Measurements from ENCODE around the gene PTGES2. TPM values are rescaled to one million over a fixed set of nuclear protein-coding genes. Genes with fewer than 3 reads are reported as not detected.

The PTGES2 gene
- total and polyA plus RNA-seq, 2 experiments from 2014 or later: 59.7 to 124 TPM

GRCh38 chr9:128164307-128164885, 36.9 kb upstream of the PTGES2 start:
- Histone ChIP-seq H3K27ac (ENCODE audit: low read depth) (no peak overlapping the region), H3K4me1 (ENCODE audit: insufficient read depth) (peaks cover 4% of the 10 kb centered on the region; the same call in 1 of the 2 replicates), H3K27me3 (ENCODE audit: insufficient read depth) (no peaks in the 10 kb centered on the region), H3K4me2 (no peak overlapping the region), H3F3A (replicated peaks; ENCODE audit: low read depth) (peaks cover 2% of the 10 kb centered on the region; the same call in 1 of the 2 replicates), H3K79me2 (replicated peaks; ENCODE audit: insufficient read depth) (no peaks in the 10 kb centered on the region), H4K20me1 (replicated peaks; ENCODE audit: insufficient read depth) (0 out of 2 replicates have a peak, but pooled peaks cover 5% of the 10 kb centered on the region), H3K4me3 (no peak overlapping the region), H3K36me3 (ENCODE audit: insufficient read depth) (0 out of 2 replicates have a peak, but pooled peaks cover 3% of the 10 kb centered on the region), H3K9me2 (ENCODE audit: insufficient read depth) (no peaks in the 10 kb centered on the region), H2AFZ (no peak overlapping the region)
- Mint-ChIP-seq H3K27me3 (ENCODE audit: insufficient read depth, low read depth, poor library complexity) (peaks cover 6% of the 10 kb centered on the region), H3K27ac (no peak overlapping the region), H3K4me3 (no peak overlapping the region), H3K4me1 (peaks cover 4% of the 10 kb centered on the region), H3K36me3 (ENCODE audit: low read depth) (peaks cover 40% of the 10 kb centered on the region), H3K9me3 (no peaks in the 10 kb centered on the region)
- no peak for TF ChIP-seq CREB1 (CRISPR knock-in tag; IDR thresholded peaks at IDR 0.05; ENCODE audit: low read depth)
- TF ChIP-seq ZNF331 (CRISPR knock-in tag; IDR thresholded peaks at IDR 0.05; ENCODE audit: low read depth): no peak
- TF ChIP-seq, protein P1, sequence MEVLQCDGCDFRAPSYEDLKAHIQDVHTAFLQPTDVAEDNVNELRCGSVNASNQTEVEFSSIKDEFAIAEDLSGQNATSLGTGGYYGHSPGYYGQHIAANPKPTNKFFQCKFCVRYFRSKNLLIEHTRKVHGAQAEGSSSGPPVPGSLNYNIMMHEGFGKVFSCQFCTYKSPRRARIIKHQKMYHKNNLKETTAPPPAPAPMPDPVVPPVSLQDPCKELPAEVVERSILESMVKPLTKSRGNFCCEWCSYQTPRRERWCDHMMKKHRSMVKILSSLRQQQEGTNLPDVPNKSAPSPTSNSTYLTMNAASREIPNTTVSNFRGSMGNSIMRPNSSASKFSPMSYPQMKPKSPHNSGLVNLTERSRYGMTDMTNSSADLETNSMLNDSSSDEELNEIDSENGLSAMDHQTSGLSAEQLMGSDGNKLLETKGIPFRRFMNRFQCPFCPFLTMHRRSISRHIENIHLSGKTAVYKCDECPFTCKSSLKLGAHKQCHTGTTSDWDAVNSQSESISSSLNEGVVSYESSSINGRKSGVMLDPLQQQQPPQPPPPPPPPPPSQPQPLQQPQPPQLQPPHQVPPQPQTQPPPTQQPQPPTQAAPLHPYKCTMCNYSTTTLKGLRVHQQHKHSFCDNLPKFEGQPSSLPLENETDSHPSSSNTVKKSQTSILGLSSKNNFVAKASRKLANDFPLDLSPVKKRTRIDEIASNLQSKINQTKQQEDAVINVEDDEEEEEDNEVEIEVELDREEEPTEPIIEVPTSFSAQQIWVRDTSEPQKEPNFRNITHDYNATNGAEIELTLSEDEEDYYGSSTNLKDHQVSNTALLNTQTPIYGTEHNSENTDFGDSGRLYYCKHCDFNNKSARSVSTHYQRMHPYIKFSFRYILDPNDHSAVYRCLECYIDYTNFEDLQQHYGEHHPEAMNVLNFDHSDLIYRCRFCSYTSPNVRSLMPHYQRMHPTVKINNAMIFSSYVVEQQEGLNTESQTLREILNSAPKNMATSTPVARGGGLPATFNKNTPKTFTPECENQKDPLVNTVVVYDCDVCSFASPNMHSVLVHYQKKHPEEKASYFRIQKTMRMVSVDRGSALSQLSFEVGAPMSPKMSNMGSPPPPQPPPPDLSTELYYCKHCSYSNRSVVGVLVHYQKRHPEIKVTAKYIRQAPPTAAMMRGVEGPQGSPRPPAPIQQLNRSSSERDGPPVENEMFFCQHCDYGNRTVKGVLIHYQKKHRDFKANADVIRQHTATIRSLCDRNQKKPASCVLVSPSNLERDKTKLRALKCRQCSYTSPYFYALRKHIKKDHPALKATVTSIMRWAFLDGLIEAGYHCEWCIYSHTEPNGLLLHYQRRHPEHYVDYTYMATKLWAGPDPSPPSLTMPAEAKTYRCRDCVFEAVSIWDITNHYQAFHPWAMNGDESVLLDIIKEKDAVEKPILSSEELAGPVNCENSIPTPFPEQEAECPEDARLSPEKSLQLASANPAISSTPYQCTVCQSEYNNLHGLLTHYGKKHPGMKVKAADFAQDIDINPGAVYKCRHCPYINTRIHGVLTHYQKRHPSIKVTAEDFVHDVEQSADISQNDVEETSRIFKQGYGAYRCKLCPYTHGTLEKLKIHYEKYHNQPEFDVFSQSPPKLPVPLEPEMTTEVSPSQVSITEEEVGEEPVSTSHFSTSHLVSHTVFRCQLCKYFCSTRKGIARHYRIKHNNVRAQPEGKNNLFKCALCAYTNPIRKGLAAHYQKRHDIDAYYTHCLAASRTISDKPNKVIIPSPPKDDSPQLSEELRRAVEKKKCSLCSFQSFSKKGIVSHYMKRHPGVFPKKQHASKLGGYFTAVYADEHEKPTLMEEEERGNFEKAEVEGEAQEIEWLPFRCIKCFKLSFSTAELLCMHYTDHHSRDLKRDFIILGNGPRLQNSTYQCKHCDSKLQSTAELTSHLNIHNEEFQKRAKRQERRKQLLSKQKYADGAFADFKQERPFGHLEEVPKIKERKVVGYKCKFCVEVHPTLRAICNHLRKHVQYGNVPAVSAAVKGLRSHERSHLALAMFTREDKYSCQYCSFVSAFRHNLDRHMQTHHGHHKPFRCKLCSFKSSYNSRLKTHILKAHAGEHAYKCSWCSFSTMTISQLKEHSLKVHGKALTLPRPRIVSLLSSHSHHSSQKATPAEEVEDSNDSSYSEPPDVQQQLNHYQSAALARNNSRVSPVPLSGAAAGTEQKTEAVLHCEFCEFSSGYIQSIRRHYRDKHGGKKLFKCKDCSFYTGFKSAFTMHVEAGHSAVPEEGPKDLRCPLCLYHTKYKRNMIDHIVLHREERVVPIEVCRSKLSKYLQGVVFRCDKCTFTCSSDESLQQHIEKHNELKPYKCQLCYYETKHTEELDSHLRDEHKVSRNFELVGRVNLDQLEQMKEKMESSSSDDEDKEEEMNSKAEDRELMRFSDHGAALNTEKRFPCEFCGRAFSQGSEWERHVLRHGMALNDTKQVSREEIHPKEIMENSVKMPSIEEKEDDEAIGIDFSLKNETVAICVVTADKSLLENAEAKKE (CRISPR knock-in tag; IDR thresholded peaks at IDR 0.05): no peak
- TF ChIP-seq, protein P2, sequence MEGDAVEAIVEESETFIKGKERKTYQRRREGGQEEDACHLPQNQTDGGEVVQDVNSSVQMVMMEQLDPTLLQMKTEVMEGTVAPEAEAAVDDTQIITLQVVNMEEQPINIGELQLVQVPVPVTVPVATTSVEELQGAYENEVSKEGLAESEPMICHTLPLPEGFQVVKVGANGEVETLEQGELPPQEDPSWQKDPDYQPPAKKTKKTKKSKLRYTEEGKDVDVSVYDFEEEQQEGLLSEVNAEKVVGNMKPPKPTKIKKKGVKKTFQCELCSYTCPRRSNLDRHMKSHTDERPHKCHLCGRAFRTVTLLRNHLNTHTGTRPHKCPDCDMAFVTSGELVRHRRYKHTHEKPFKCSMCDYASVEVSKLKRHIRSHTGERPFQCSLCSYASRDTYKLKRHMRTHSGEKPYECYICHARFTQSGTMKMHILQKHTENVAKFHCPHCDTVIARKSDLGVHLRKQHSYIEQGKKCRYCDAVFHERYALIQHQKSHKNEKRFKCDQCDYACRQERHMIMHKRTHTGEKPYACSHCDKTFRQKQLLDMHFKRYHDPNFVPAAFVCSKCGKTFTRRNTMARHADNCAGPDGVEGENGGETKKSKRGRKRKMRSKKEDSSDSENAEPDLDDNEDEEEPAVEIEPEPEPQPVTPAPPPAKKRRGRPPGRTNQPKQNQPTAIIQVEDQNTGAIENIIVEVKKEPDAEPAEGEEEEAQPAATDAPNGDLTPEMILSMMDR (conservative IDR thresholded peaks at IDR 0.05; ENCODE audit: low read depth in 2 of 2): no peak
- TF ChIP-seq POLR2AphosphoS5 (IDR thresholded peaks at IDR 0.05; ENCODE audit: low read depth): no peak
- TF ChIP-seq EZH2phosphoT487 (IDR thresholded peaks at IDR 0.05; ENCODE audit: unreplicated experiment): no peak
- no peak for TF ChIP-seq ETS1 (IDR thresholded peaks at IDR 0.05)
- no peak for TF ChIP-seq JUNB (IDR thresholded peaks at IDR 0.05; ENCODE audit: unreplicated experiment)
- no peak for TF ChIP-seq STAT1 (IDR thresholded peaks at IDR 0.05; ENCODE audit: unreplicated experiment)
- TF ChIP-seq NANOG (IDR thresholded peaks at IDR 0.05; ENCODE audit: borderline replicate concordance): no peak
- no peak for TF ChIP-seq ZNF114 (CRISPR knock-in tag; IDR thresholded peaks at IDR 0.05)
- TF ChIP-seq, protein P3, sequence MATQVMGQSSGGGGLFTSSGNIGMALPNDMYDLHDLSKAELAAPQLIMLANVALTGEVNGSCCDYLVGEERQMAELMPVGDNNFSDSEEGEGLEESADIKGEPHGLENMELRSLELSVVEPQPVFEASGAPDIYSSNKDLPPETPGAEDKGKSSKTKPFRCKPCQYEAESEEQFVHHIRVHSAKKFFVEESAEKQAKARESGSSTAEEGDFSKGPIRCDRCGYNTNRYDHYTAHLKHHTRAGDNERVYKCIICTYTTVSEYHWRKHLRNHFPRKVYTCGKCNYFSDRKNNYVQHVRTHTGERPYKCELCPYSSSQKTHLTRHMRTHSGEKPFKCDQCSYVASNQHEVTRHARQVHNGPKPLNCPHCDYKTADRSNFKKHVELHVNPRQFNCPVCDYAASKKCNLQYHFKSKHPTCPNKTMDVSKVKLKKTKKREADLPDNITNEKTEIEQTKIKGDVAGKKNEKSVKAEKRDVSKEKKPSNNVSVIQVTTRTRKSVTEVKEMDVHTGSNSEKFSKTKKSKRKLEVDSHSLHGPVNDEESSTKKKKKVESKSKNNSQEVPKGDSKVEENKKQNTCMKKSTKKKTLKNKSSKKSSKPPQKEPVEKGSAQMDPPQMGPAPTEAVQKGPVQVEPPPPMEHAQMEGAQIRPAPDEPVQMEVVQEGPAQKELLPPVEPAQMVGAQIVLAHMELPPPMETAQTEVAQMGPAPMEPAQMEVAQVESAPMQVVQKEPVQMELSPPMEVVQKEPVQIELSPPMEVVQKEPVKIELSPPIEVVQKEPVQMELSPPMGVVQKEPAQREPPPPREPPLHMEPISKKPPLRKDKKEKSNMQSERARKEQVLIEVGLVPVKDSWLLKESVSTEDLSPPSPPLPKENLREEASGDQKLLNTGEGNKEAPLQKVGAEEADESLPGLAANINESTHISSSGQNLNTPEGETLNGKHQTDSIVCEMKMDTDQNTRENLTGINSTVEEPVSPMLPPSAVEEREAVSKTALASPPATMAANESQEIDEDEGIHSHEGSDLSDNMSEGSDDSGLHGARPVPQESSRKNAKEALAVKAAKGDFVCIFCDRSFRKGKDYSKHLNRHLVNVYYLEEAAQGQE (IDR thresholded peaks at IDR 0.05; ENCODE audit: unreplicated experiment): no peak
- no peak for TF ChIP-seq EZH2 (IDR thresholded peaks at IDR 0.05; ENCODE audit: low read depth, unreplicated experiment)
- DNase-seq (ENCODE audit: low spot score): no peak
- no peak for ATAC-seq

Data from GM23338 (cell line).